HG02884 (cell line): ENCODE data around the gene UAP1.
A peak's percentile ranks its signal among the peaks of the same experiment; 100 is the strongest.

Experiments
- ATAC-seq: cut with Tn5 transposase; IDR thresholded peaks from one replicate; pipeline ENCODE4 v1.9.1; 2021; ENCODE audit warnings: mild to moderate bottlenecking, moderate library complexity; ENCODE audit not compliant: unreplicated experiment

Gene UAP1

DNA sequence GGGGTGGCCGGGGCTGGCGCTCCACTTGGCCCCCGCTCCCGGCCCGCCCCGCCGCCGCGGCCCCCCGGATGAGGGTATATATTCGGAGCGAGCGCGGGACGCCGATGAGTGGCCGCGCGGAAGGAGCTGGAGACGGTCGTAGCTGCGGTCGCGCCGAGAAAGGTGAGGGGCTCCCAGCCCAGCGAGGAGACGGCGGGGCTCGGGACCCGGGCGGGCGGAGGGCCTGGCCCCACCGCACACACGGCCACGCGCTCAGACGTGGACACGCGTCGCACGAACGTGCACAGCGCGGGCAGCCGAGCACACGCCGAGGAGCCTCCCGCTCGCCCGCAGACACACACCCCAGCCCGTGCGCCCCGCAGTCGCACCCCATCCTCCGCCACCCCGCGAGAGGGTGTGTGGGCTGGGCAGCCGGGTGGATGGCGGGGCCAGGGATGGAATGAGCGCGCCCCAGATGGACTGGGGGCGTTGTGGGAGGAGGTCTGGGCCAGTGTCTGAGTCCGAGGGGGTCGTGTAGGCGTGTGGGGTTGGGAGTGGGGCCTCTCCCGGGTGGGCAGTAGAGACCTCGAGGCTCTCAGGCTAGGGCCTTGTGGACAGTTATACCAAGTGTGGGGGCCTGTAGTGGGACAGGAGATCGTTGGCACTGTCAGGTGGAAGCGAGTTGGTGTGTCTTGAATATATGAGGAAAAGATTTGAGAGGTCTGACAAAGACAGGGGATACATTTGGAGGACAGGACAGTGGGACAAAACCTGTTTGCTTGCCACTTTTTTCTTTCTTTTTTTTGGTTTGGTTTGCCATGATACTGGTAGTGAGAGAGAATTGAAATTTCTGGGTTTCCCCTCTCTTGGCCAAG lies at the start of gene UAP1:
Gene UAP1 (plus strand): TSS at position 107 of the 854 bp plus-strand sequence. CDS start 4,347 bp downstream, outside the sequence.
- ATAC-seq: peak; percentile 34

- ATAC-seq: no peak
These were observed 34.2 kb upstream of the UAP1 start for GRCh38 chr1:162527314-162527713.

DNA sequence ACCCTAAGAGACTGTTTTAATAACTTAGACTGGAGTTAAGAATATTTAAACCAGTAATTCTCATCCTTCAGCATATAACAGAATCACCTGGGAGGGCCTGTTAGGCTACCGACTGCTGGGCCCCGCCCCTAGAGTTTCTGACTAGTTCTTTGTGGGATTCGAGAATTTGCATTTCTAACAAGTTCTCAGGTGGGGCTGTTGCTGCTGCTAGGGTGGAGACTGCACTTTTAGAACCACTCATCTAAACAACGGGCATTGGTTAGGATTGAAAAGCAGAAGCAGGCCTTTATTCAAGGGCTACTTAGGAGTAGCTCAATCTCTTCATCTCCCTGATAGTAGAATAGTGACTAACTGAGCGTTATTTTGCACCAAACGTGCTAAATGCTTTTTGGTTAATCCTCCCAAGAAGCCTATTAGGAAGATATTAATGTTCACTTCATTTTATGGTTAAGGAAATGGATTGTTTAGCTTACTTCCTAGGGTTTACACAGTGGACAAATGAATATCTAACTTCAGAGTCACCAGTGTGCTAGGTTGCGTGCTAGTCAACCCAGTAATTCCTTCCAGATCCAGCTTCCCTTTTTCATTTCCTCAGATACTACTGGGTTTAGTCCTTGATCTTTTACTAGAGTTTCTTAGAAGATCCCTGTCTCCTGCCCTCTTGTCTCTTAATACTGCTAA lies 31.1 kb upstream of the UAP1 start:
- peak; percentile 94 for ATAC-seq

- ATAC-seq: no peak
These were observed 30.6 kb upstream of the UAP1 start for GRCh38 chr1:162530988-162531319.

- ATAC-seq: no peak
These were observed 26.0 kb upstream of the UAP1 start for GRCh38 chr1:162535501-162535900.

DNA sequence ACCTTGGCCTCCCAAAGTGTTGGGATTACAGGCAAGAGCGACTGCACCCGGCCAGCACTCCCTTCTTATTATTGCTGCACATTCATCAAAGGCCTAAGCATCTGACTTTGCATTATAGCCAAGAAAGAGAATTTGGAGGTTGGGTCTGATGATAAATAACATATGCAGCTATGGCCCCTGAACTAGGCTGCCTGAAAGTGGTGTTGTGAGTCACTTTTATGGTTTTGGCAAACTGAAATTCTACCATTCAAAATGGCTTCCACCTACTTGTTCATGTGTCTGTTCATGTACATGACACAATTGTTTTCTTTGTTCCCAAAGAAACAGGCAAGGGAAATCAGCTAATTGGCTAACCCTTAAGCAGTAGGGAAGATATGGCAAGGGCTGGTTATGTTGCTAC lies 25.0 kb upstream of the UAP1 start:
- ATAC-seq: no peak

DNA sequence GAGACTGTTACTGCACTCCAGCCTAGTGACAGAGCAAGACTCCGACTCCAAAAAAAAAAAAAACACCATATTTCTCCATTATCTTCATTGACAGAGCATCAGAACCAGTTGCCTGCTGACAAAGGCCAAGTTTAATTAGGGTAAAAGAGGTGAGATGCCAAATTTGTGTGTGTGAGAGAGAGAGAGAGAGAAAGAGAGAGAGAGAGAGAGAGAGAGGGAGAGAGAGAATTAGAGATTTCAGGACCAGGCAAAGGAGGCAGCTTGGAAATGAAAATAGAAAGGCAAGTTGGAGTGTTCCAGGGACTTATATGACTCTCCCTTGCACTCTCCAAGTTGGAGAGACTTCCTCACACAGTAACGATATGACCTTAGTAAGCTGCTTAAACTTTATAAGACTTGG lies 24.3 kb upstream of the UAP1 start:
- ATAC-seq: no peak

GRCh38 chr1:162538815-162539431 lies 22.6 kb upstream of the UAP1 start:
- no peak for ATAC-seq

DNA sequence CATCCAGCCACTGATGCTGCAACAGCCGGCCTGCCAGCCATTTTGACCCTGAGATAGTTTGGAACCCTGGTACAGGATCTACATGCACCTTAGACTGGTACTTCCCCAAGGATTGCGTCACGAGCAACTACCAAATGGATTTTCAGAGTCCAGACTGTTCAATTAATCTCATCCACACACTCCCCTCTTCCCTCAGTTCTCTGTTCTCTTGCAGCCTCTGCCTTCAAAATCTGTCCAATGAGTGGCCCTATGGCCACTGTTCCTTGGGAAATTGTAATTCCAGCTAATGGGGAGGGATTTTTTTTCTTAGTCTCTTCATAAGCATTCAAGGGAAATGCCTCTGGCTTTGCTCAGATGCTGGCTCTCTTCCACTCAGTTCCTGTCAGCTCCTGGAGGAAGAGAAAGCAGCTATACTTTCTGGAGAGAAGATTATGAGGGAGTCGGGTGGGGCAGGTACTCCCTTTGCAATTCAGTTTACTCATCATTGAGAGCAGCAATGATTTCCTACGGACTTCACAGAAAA lies 19.8 kb upstream of the UAP1 start:
- ATAC-seq: no peak

GRCh38 chr1:162543228-162543627 lies 18.3 kb upstream of the UAP1 start:
- no peak for ATAC-seq

- no peak for ATAC-seq
These were observed 13.4 kb upstream of the UAP1 start for GRCh38 chr1:162548170-162548569.

DNA sequence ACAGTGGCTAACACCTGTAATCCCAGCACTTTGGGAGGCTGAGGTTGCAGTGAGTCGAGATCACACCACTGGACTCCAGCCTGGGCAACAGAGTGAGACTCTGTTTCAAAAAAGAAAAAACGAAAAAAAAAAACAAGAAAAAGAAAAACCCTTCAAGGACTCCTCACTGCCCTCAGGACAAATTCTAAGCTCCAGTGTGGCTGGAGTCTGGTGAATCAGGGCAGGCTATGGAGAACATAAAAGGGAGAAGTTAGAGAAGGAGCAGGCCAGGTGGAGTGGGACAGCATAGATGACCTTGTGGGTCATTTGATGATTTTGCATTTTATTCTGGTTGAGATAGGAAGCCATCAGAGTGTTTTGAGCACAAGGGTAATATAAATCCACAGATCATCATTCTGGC lies 12.5 kb upstream of the UAP1 start:
- no peak for ATAC-seq

DNA sequence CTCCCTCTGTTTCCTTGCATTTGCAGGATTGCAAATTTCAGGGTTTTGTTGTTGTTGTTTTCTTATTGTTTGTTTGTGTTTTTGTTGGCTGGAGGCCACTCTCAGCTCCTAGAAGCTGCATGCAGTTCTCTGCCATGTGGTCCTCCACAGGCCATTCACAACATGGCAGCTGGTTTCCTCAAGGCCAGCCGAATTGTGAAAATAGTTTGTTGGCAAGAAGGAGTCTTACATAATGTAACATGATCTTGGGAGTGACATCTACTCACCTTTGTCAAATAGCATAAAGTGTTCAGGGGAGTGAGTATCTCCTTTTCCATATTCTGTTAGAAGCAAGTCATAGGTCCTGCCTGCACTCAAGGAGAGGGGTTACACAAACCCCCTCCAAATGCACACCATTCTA lies 10.6 kb upstream of the UAP1 start:
- no peak for ATAC-seq

DNA sequence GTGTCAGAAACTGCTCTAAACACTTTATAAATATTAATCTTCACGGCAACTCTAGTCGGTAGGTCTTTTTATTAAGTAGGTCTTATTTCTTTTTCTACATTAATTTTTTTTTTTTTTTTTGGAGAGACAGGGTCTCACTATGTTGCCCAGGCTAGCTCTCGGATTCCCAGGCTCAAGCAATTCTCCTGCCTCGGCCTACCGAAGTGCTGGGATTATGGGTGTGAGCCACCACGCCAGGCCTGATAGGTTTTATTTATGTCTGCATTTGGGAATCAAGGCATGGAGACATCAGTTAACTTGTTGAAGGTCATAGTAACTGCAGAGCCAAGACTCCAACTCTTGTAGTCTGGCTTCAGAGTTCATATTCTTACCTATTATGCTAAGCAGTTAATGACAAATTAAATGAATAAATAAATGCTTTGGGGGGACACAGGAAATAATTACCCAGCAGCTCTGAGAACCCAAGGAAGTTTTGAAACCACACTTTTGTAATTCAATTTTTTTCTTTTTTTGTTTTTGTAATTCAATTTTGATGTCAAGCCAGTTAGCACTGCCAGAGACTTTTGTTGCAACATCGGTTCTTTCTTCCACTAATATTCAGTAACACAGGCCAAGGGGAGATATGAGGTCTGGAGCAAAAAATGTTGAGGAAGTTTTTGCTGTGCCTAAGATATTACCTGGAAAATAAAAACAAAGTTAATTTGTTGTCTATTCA lies 9.4 kb upstream of the UAP1 start:
- no peak for ATAC-seq

DNA sequence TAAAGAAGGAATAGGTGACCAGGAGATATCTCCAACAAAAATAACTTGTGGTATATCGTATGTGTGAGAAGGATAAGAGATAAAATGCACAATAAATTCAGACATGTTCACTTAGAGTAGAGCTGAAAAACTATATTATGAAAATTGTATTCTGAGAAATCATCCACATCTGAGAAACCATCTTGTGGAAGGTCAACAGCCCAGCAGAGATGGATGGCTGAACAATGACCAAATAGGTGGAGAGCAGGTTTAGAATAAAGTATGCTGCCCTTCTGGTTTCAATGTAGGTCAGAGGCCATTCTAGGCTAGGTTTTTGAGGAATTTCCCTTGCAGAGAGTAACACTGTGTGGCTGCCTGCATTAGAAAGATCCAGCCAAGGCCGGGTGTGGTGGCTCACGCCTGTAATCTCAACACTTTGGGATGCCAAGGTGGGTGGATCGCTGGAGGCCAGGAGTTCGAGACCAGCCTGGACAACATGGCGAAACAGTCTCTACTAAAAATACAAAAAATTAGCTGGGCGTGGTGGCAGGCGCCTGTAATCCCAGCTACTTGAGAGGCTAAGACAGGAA lies 8.8 kb upstream of the UAP1 start:
- no peak for ATAC-seq

GRCh38 chr1:162554258-162554657 lies 7.3 kb upstream of the UAP1 start:
- no peak for ATAC-seq

GRCh38 chr1:162557536-162557935 lies 4.0 kb upstream of the UAP1 start:
- no peak for ATAC-seq

DNA sequence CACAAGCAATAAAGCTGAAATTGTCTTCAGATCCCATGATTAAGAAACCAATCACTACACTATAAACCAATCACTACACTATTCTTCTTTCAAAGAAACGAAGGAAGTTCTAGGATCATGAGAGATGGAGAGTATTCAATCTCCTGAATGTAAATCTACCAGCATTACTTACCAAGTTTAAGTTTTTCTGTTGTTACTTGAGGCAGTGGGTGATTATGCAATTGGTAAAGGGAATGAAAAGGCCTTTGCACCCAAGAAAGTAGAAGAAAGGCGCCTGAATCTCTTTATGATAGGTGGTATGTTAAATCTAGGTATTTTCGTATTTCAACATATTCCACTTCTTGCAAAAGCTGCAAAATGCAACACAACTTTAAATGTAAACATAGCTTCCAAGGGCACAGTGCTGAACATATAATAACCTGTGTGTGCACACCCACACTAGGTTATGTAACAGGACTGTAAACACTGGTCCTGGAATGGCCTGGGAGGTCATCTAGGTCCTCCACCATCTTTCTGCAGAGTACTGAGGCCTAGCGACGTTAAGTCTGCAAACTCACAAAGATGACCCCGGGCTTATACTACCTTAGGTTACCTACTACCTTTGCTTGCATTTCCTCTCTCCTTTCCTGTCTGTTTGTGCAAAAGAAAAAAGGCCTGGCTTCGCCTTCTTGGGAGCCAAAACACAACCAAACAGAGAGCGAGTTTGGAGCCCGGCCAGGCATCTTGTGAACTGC lies 1.1 kb upstream of the UAP1 start:
- ATAC-seq: no peak

- ATAC-seq: peak; percentile 93
These were observed 396 bp upstream of the UAP1 start for GRCh38 chr1:162561037-162561615.

DNA sequence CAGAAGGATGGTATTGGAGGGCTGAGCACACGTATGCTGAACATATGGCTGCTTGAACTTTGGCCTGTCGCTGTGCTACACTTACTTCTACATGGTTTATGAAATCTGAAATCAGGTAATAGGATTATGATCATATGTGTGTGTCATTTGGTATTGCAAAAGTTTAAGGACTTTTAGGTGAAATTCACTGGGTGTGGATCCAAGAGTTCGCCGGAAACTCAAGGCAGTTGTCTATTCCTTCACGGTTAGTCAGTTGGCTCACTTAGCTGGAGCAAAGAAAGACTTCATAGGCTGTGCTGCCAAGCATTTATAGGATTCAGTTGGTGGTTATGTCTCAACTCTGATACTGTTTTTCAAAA lies 927 bp downstream of the UAP1 start:
- ATAC-seq: no peak
